HuH-7.5 (cell line): ENCODE measurements around the gene AFAP1L2.

Experiments
- DNase-seq: peaks from one replicate; pipeline ENCODE4 v3.0.0; 2011; ENCODE audit warnings: low spot score

Gene AFAP1L2

GRCh38 chr10:114310346-114310745, 94.0 kb downstream of the AFAP1L2 start:
- DNase-seq = no peak

GRCh38 chr10:114309364-114309651, 95.0 kb downstream of the AFAP1L2 start:
- no peak for DNase-seq

GRCh38 chr10:114308531-114309363, 95.6 kb downstream of the AFAP1L2 start:
- no peak for DNase-seq

- no peak for DNase-seq
Measured at GRCh38 chr10:114307731-114308130, 96.6 kb downstream of the AFAP1L2 start.

GRCh38 chr10:114306116-114306973, 98.0 kb downstream of the AFAP1L2 start:
- DNase-seq = no peak

GRCh38 chr10:114305521-114305925, 98.8 kb downstream of the AFAP1L2 start:
- no peak for DNase-seq

GRCh38 chr10:114304571-114305421, 99.5 kb downstream of the AFAP1L2 start:
- peak; percentile 53 for DNase-seq

- DNase-seq = peak; percentile 81
Measured at GRCh38 chr10:114304017-114304570, 100.2 kb downstream of the AFAP1L2 start.

- DNase-seq = no peak
Measured at GRCh38 chr10:114303556-114303955, 100.7 kb downstream of the AFAP1L2 start.

GRCh38 chr10:114301951-114302710, 102.2 kb downstream of the AFAP1L2 start:
- DNase-seq = no peak

- DNase-seq = no peak
Measured at GRCh38 chr10:114301177-114301576, 103.1 kb downstream of the AFAP1L2 start.

GRCh38 chr10:114300036-114300645, 104.2 kb downstream of the AFAP1L2 start:
- DNase-seq = no peak

- no peak for DNase-seq
Measured at GRCh38 chr10:114297136-114297705, 107.1 kb downstream of the AFAP1L2 start.

GRCh38 chr10:114295393-114295792, 108.9 kb downstream of the AFAP1L2 start:
- no peak for DNase-seq

- DNase-seq = no peak
Measured at GRCh38 chr10:114294549-114294948, 109.8 kb downstream of the AFAP1L2 start.

- DNase-seq = no peak
Measured at GRCh38 chr10:114293075-114293474, 111.2 kb downstream of the AFAP1L2 start.

GRCh38 chr10:114291516-114291915, 112.8 kb downstream of the AFAP1L2 start:
- DNase-seq = no peak

GRCh38 chr10:114291076-114291475, 113.2 kb downstream of the AFAP1L2 start:
- DNase-seq = no peak

- DNase-seq = no peak
Measured at GRCh38 chr10:114290038-114290437, 114.3 kb downstream of the AFAP1L2 start.

- DNase-seq = no peak
Measured at GRCh38 chr10:114289096-114289436, 115.2 kb downstream of the AFAP1L2 start.
